Cardiac fibroblast (primary cell): Measurements from ENCODE around the gene TRIM39.
"Not testable (repeated sequence)": the region's sequence is repeated elsewhere in the genome, so short reads cannot be mapped to it uniquely, and the experiment has no call there.

Experiments
- DNase-seq, 2 donors: peaks; one replicate each; pipeline versions ENCODE4 v3.0.0 to v3.0.0-alpha.2; 2010; ENCODE audit warnings: low read depth in 2 of 2
- H3K4me3 ChIP-seq, 2 donors: replicated peaks in 1 of 2; 1 replicate in 1 of 2; 2 replicates in 1 of 2; pipeline ENCODE4 v1.5.1; 2011; ENCODE audit warnings: low read depth in 2 of 2, low read length in 2 of 2, mild to moderate bottlenecking in 2 of 2, moderate library complexity in 1 of 2
- TF ChIP-seq, protein P1 (sequence below): IDR thresholded peaks from one replicate; pipeline ENCODE4 v1.5.1; 2011; ENCODE audit warnings: low read depth, mild to moderate bottlenecking, low read length, inconsistent platforms

Gene TRIM39

DNA sequence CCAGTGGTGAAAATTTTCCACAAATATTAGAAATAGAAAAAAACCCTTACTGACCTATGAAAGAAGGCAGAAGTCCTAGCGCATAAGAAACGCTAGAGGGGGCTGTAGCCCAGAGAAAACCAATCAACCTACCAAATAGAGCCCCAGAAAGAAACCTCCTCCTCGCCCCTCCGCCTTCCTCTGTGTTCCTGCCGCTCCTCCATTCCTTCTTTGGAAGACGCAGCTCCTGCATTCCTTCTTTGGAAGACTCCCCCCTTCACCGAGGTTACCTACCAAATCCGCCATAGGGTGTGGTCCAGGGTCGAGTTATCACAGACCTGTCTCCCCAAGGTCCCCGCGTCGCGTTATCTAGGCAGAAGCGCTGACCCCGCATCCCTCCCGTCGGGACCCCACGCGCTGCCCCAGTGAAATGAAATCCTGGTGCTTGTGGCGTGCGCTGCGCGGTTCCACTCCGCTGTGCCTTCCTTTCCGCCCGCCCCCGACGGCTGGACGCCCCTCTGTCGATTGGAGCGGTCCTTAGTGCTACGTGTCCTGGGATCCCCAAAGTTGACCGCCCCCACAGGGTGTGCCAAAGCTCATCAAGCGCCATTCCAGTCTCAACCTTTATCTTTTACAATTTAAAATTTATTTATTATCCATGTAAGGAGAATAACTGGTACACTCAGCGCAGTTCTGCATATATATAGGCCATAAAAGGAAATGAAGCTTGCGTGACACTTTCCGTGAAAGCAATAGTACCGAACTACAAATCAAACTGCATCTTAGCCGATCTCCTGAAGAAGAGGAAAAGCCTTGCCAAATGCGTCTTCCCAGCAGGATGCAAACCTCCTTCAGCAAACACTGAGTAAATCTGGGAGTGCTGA, 31.2 kb downstream of the TRIM39 start:
- H3K4me3 ChIP-seq, result peak overlapping the region; percentile 42 to 45
- DNase-seq, result peak; percentile 85 to 86
- TF ChIP-seq, protein P1, sequence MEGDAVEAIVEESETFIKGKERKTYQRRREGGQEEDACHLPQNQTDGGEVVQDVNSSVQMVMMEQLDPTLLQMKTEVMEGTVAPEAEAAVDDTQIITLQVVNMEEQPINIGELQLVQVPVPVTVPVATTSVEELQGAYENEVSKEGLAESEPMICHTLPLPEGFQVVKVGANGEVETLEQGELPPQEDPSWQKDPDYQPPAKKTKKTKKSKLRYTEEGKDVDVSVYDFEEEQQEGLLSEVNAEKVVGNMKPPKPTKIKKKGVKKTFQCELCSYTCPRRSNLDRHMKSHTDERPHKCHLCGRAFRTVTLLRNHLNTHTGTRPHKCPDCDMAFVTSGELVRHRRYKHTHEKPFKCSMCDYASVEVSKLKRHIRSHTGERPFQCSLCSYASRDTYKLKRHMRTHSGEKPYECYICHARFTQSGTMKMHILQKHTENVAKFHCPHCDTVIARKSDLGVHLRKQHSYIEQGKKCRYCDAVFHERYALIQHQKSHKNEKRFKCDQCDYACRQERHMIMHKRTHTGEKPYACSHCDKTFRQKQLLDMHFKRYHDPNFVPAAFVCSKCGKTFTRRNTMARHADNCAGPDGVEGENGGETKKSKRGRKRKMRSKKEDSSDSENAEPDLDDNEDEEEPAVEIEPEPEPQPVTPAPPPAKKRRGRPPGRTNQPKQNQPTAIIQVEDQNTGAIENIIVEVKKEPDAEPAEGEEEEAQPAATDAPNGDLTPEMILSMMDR, result peak; percentile 82

DNA sequence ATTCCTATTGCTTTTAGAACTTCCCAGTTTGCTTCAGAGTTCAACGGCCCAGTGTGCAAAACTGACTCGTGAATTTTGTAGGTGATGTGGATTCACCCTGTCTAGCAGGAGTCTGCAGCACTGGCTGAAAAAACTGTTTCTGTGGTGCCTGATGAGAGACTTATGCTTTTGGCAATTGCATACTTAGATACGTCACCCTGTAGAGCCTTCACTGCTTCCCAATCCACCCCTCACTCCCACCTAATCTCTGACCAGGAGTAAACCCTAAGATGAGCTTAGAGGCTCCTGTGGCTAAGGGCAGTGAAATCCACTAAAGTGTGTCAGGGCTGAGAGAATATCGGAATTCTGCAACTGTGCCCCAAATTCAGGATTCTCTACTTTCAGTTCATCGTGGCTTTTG, 32.5 kb downstream of the TRIM39 start:
- H3K4me3 ChIP-seq, result no peak overlapping the region
- TF ChIP-seq, protein P1, result no peak
- DNase-seq, result no peak

DNA sequence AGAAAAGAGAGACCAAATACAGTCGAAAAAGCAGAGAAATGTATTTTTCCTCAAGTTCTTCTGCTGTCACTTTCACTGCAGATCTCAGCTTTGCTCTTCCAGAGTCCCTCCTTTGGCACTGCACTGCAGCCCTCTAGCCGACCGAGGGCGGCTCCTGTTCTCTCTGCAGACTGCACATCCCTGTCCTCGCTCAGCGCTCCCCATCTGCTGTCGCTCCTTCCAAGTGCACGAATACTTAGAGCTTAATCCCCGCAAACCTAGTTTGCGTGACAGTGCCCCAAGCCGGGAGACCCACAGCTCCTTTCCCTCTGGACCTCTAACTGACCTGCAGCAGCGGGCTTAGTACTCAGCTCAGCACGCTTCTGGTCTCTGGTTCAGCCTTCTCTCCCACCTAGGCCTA, 33.4 kb downstream of the TRIM39 start:
- TF ChIP-seq, protein P1, result no peak
- no peak for DNase-seq
- no peak overlapping the region for H3K4me3 ChIP-seq

DNA sequence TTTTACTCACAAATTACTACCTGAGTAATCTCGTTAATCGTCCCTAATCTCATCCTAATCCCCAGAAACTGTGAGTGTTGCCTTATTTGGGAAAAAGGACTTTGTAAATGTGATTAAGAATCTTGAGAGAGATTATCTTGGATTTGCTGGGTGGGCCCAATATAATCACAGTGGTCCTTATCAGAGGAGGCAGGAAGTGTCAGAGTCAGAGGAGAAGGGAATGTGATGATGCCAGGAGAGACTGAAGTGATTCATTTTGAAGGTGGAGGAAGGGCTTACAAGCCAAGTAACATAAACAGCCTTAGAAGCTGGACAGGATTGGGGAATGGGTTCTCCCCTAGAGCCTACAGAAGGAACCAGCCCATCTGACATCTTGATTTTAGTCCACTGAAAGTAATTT, 34.9 kb downstream of the TRIM39 start:
- H3K4me3 ChIP-seq, result no peak overlapping the region
- DNase-seq, result no peak
- TF ChIP-seq, protein P1, result no peak

DNA sequence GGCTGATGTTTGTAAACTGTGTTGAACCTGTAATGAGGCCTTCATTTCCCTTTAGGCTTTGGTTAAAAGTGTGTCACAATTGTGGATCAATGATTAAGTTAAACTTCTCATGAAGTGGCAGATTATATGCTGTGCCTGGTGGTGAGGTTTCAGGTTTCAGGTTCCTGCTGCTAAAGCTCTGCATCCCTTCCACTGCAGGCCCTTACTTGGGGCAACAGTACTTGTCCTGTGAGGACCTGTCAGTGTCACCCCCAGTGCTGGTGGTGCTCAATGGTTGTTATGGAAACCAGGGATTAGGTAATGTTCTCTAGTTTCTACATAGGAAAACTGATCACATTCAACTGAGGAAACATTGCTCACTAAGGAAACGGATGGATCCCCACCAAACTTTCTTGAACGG, 36.7 kb downstream of the TRIM39 start:
- no peak overlapping the region for H3K4me3 ChIP-seq
- TF ChIP-seq, protein P1, result no peak
- no peak for DNase-seq

DNA sequence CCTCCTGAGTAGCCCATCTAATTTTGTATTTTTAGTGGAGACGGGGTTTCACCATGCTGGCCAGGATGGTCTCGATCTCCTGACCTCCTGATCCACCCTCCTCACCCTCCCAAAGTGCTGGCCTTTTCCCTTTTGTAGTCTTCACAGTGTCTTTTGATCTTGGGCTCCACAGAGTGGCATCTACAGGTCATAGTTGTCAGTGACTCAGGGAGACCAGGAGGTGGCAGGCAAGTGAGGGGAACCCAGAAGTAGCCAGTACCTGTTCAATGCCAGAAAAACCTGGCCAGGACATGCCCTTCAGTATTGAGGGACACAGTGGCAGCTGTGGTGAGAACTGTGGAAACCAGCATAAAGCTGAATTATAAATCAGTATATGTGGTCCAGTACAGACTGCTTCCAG, 37.9 kb downstream of the TRIM39 start:
- no peak for DNase-seq
- TF ChIP-seq, protein P1, result no peak

DNA sequence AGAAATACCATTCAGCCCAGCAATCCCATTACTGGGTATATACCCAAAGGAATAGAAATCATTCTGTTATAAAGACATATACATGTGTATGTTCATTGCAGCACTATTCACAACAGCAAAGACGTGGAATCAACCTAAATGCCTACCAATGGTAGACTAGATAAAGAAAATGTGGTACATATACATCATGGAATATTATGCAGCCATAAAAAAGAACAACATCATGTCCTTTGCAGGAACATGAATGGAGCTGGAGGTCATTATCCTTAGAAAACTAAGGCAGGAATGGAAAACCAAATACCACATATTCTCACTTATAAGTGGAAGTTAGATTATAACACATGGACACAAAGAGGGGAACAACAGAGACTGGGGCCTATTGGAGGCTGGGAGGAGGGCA, 42.6 kb downstream of the TRIM39 start:
- DNase-seq, H3K4me3 ChIP-seq: not testable (repeated sequence)

More for the DNA sequence above, 37.9 kb downstream of the TRIM39 start:
- H3K4me3 ChIP-seq, result no peak overlapping the region
